Adipose tissue (tissue), 3 donors: Measurements from ENCODE around the gene R3HCC1L. TPM values are rescaled to one million over a fixed set of nuclear protein-coding genes. Genes with fewer than 3 reads are reported as not detected.

Experiments used
- H3K27ac ChIP-seq: one replicate; pipeline ENCODE4 v1.5.1; 2013; ENCODE audit warnings: low read depth, low read length
- WGBS, 3 donors: extraction: QIAGEN DNeasy Blood & Tissue Kit; methylation state at CpG; one replicate each; pipeline ENCODE4 v1.1.7; 2013; 5-methylcytosine and 5-hydroxymethylcytosine counted together
- polyA plus RNA-seq, 3 donors: library from polyadenylated mRNA; stranded (reverse); fragments of 200-250 nt; gene quantifications; one replicate each; pipeline ENCODE4 v1.2.3, GENCODE V29; 2013
- donor health status: healthy with polysubstance abuse.
- donor health status: Bipolar disorder and iron deficiency.
- donor health status: healthy.

Gene R3HCC1L
- polyA plus RNA-seq, 3 donors: 4.6 to 9.2 (median 5.1) TPM

DNA sequence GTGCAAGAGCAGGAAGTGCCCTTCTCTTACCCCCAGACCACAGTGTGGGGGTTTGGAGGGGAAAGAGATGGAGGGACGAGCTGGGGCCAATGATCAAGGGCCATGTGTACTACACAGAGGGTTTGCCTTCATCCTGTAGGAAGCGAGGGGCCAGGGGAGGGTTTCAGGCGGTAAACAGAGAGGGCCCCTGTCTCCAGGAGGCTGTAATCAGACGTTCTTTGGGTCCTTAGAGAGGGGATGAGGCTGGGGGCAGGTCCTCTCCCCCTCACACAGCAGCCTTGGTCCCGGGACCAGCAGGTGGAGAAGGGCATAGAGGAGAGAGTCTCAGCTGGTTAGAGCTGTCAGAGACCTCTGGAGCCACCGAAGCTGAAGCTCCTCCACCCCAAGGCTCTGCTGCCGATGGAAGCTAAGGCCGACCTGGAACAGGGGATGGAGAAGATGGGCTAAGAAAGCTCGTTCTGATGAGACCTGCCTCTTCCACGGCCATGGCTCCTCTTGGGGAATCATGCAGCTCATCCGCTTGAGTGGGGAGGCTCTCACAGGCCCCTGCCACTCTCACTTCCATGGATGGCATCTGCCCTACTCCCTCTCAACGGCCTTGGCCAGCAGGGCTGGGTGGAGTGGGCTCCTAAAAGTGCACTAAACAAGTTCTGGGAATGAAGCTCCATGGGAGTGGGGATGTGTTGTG is 130.1 kb downstream of the R3HCC1L start:
- 72 to 84% (median 75%) methylated on average over 12 of the region's 12 CpGs for WGBS, 3 donors
- H3K27ac ChIP-seq: no peak overlapping the region

GRCh38 chr10:98265403-98266378 is 131.2 kb downstream of the R3HCC1L start:
- WGBS, 3 donors: 73 to 78% (median 76%) methylated on average over 17 of the region's 17 CpGs
- no peak overlapping the region for H3K27ac ChIP-seq

DNA sequence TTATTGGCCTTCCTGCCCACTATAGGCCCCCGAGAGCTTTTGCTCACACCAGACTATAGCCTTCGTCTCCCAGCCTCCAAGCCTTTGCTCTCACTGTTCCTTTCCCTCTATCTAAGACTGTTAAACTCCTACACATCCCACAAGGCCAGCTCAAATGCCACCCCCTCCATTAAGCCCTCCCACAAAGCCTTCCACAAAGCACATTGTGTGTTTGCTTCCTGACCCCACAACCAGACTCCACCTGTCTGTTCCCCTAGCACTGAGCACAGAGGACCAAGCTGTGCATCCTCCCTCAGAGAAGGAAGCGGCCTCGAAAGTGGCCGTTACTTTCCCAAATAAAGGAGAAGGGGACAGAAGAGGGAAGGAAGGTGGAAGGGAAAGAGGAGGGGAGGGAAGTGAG is 132.2 kb downstream of the R3HCC1L start:
- WGBS, 3 donors: 73 to 96% (median 74%) methylated on average over 5 of the region's 5 CpGs
- H3K27ac ChIP-seq: no peak overlapping the region

DNA sequence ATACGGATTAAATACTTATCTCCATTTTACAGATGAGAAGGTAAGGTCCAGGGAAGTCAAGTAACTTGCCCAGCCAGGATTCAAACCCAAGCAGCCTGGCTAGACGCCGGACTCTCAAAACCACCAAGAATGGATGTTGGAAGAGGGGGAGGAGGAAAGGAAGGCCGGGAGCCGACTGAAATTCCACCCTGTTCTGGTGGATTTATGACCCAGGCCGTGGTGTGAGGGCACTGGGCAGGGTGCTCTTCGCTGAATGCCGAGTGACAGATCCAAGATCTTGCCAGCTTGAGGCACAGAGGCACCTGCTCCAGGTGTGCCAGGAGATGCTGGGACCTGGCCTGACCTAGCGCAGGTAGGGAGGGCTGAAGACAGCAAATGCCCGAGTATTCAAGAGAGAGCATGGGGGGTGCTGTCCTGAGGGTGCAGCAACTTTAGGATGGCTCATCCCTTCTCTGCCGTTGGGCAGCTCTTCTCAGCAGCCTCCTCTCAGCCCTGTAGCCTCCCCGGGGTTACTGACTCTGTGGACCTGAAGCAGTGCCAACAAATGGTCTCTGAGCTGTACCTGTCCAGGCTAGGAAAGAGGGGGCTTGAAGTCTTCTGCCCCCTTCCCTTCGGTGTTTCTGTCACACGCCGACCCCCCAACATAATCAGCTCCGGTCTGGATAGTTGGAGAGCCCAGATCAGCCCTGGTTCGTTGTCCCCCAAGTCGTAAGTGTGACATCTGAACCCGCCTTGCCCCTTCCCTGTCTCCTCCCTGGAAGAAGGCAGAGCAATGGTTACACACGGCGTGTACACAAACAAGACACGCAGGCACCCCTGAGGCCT is 132.8 kb downstream of the R3HCC1L start:
- no peak overlapping the region for H3K27ac ChIP-seq
- WGBS, 3 donors: 59 to 63% (median 61%) methylated on average over 22 of the region's 22 CpGs

GRCh38 chr10:98267894-98268693 is 133.6 kb downstream of the R3HCC1L start, which contains the start of gene LOXL4:
TSS of gene LOXL4 (minus strand) at chr10:98268194. CDS start at chr10:98263019, 5,175 bp downstream.
- WGBS, 3 donors: 4 to 5% (median 5%) methylated on average over 39 to 67 of the region's 75 CpGs
- no peak within 1 kb of the TSS for H3K27ac ChIP-seq

DNA sequence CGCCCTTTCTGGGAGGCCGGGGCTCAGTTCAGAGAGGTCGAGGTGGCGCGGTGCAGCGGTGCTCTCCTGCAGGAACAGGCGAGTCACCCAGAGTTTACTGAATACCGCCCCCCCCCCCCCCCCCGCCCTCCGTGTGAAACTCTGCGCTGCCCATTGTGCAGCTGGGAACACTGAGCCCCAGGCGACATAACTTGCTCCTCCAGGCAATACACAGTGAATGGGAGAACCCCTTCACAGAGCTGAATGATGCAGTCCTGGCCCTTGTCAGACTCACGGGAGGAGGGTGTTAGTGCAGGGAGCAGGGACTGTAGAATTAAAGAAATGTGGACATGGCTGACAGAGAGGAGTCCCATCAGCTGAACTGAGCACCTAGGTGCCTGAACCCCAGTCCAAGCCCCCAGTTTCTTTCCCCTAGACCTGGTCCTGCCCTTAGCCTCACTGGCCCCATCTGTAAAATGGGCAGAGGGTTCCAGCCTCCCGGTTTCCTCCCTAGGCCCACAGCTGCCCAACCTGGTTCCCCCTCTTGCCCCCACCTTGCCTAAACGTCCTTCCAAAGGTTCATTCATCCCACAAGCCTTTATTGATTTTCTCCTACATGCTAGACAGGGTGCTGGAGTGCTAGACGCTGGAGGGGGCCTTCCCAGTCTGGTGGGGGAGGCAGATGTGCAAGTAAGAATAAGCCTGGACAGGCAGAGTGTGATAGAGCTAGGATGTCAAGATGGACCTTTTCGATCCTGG is 134.4 kb downstream of the R3HCC1L start:
- 15 to 19% (median 17%) methylated on average over 17 of the region's 17 CpGs for WGBS, 3 donors
- H3K27ac ChIP-seq: no peak overlapping the region

- no peak overlapping the region for H3K27ac ChIP-seq
- WGBS, 3 donors: 26 to 35% (median 28%) methylated on average over 8 of the region's 8 CpGs
These were observed 135.0 kb downstream of the R3HCC1L start for GRCh38 chr10:98269435-98269912.

DNA sequence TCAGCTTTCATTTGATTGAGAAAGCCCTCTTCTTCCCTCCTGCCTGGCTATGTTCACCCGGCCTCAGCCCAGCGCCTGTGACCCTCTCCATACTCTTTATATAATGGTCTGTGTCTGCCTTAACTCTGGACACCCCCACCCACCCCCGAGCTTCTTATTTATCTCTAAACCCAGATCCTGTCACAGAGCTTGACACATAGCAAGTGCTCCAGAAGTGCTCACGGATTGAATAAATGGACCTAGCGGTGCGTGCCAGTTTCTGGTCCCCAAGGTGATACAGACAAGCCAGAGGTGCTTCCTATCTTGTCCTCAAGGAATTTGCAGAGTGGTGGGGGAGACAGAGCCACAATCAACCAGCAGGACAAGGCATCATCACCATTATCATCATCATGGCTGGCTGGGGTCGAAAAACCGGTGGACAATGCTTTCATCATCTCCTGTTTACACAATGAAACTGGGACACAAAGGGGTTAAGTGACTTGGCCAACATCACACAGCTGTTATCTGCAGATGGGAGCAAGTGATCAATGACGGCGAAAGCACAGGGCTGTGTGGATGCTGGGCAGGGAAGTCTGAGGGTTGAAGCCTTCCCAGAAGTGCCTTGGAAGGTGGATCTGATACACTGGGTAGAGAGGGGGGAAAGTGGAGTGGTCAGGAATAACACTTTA is 135.8 kb downstream of the R3HCC1L start:
- no peak overlapping the region for H3K27ac ChIP-seq
- 42 to 53% (median 50%) methylated on average over 10 of the region's 10 CpGs for WGBS, 3 donors

GRCh38 chr10:98270786-98271185 is 136.3 kb downstream of the R3HCC1L start:
- H3K27ac ChIP-seq: no peak overlapping the region
- 59 to 88% (median 82%) methylated on average over 2 of the region's 2 CpGs for WGBS, 3 donors

DNA sequence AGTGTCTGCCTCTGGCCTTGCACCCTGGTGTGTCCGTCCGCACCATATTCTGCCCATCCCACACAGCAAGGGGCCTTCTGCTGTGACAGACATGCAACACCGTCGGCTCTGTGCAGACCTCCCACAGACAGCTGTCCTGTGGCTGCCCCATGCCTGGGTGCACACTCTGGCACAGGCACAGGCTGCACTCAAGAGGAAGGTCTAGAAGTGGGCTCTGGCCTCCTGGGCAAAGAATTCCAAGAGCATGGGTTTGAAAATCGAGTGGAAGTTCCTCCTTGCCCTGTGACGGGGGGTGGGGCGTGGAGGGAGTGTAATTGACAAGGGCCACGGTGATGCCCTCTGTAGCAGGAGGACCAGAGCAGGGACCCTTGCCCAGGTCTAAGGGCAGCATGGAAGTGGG is 137.8 kb downstream of the R3HCC1L start:
- 76 to 89% (median 87%) methylated on average over 8 of the region's 8 CpGs for WGBS, 3 donors
- no peak overlapping the region for H3K27ac ChIP-seq

- no peak overlapping the region for H3K27ac ChIP-seq
- 63 to 84% (median 77%) methylated on average over 10 of the region's 10 CpGs for WGBS, 3 donors
These were observed 138.2 kb downstream of the R3HCC1L start for GRCh38 chr10:98272656-98273055.

DNA sequence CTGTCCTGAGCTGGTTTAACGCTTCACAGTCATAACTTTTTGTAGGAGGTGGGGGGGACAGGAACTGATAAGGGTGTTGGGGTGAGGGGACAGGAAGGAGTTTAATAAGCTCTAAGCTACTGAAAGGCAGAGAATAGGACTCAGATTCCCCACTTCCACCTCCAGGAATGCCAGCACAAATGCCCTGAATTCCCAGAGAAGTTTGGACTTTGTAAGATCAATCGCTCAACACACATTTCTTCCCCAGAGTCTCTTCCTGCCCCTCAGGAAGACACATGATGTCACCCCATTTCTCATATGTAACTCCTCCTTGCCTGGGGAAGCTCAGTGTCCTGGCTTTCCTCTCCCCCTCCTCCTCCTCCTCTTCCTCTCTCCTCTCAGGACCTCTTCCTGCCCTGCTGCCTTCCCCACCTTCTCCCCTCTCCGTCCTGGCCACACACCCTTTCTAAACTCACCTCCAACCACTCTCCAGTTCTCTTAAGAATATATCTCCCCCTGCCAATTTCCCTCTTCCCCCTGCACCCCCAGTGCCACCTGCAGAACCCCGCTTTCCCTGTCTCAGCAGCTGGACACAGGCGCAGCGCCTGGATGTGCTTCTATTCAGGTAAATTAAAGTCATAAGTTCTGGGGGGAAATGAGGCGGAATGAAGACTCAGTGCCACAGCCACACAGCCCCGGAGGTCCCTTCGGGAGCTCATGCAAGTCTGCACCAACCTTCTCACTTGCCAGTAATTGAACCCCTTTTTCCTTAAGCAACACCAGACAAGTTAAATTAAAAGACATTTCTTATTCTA is 138.8 kb downstream of the R3HCC1L start:
- no peak overlapping the region for H3K27ac ChIP-seq
- WGBS, 3 donors: 71 to 83% (median 81%) methylated on average over 9 of the region's 9 CpGs

DNA sequence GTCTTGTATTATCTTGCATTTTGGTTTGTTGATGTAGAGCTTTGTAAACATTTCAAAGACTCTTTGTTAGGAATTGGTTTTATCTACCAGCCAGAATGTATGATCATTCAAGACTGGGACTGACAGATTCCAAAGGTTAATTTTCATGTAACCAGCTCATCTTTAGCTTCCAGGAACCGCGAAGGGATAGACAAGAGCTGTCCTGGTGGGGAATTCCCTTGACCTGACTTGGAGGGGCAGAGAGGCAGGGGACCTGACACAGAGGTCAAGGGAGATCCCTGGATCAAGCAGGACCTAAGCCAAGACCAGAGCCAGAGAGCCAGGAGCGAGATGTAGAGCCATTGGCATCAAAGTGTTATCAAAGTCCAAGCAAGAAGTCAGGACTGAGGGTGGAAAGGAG is 140.1 kb downstream of the R3HCC1L start:
- WGBS, 3 donors: 65 to 89% (median 81%) methylated on average over 3 of the region's 3 CpGs
- H3K27ac ChIP-seq: no peak overlapping the region

GRCh38 chr10:98276311-98276710 is 141.9 kb downstream of the R3HCC1L start:
- 80 to 92% (median 89%) methylated on average over 3 of the region's 3 CpGs for WGBS, 3 donors
- H3K27ac ChIP-seq: no peak overlapping the region

DNA sequence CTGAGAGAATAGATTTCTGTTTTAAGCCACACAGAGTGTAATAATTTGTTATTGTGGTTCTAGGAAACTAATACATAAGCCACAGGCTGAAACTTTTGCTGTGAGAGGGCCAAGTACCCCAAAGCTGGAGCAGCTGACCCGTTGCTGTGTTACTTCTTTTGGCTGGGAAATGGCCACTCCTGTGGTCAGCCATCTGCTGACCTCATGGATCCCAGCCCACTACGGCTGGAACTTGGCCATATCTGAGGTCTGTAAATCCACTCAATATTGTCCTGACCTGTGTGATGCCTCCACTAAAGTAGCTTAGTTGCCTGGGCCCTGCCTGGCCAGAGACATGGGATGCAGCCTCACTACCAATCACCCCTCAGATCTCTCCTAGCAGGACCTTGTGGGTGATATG is 151.0 kb downstream of the R3HCC1L start:
- WGBS, 3 donors: 34 to 66% (median 57%) methylated on average over 2 of the region's 2 CpGs
- H3K27ac ChIP-seq: no peak overlapping the region

- H3K27ac ChIP-seq: no peak overlapping the region
- 87 to 96% (median 93%) methylated on average over 12 of the region's 12 CpGs for WGBS, 3 donors
These were observed 152.0 kb downstream of the R3HCC1L start for GRCh38 chr10:98286419-98286818.
